Transverse colon (tissue), 4 donors: Measurements from ENCODE around the gene SIK3. TPM values are rescaled to one million over a fixed set of nuclear protein-coding genes. Genes with fewer than 3 reads are reported as not detected.
A peak's percentile ranks its signal among the peaks of the same experiment; 100 is the strongest.

Source experiments
- DNase-seq: peaks from one replicate; pipeline ENCODE4 v3.0.0-alpha.2; 2019
- H3K27ac ChIP-seq, 4 donors: fragments of 200-600 bp; sonication (generic); 2 replicates each; pipeline ENCODE4 v1.5.1; 2016 to 2018; ENCODE audit warnings: inconsistent platforms in 4 of 4
- H3K27me3 ChIP-seq: fragments of 200-600 bp; sonication (generic); 2 replicates; pipeline ENCODE4 v1.5.1; 2017; ENCODE audit warnings: inconsistent platforms
- H3K36me3 ChIP-seq, 4 donors: fragments of 200-600 bp; sonication (generic); 2 replicates each; pipeline ENCODE4 v1.5.1; 2017 to 2019; ENCODE audit warnings: inconsistent platforms in 4 of 4
- H3K4me1 ChIP-seq, 4 donors: fragments of 200-600 bp; sonication (generic); 2 replicates each; pipeline ENCODE4 v1.5.1; 2017 to 2020; ENCODE audit warnings: inconsistent platforms in 4 of 4
- H3K4me3 ChIP-seq, 4 donors: fragments of 200-600 bp; sonication (generic); 1 replicate in 1 of 4; 2 replicates in 3 of 4; pipeline versions ENCODE4 v1.5.1 to v1.6.1; 2017 to 2019; ENCODE audit warnings: inconsistent platforms in 4 of 4
- H3K9me3 ChIP-seq, 2 donors: fragments of 200-600 bp; sonication (generic); 2 replicates each; pipeline ENCODE4 v1.5.1; 2017 to 2019; ENCODE audit warnings: inconsistent platforms in 2 of 2
- EP300 ChIP-seq: sonication (generic); formaldehyde crosslinking; IDR thresholded peaks from one replicate; pipeline ENCODE4 v1.6.1; 2017; ENCODE audit warnings: antibody characterized with exemption, low read depth
- POLR2A ChIP-seq: fragments of 450-650 bp; IDR thresholded peaks from one replicate; pipeline ENCODE4 v1.6.1; 2016; ENCODE audit warnings: antibody characterized with exemption, mild to moderate bottlenecking, moderate library complexity
- POLR2AphosphoS5 ChIP-seq, 3 donors: sonication (generic); formaldehyde crosslinking; IDR thresholded peaks; one replicate each; pipeline ENCODE4 v1.6.1; 2016; ENCODE audit warnings: antibody characterized with exemption in 3 of 3
- WGBS, 2 donors: methylation state at CpG; one replicate each; pipeline ENCODE4 v1.1.5; 2018; ENCODE audit warnings: low coverage in 1 of 2; 5-methylcytosine and 5-hydroxymethylcytosine counted together
- in situ Hi-C, 4 donors: fragments of 200-750 bp; cut with MboI; loops; one replicate each; pipeline versions ENCODE4 v1.15.0 to v1.15.1; 2017; ENCODE audit warnings: low sequenced_read_pairs in 3 of 4, low pct_ligation_motif_present in 1 of 4, low pct_unique_long_range_greater_than_20kb in 1 of 4
- intact Hi-C: fragments of 100-400 bp; cut with DNase I; formaldehyde crosslinking; loops from one replicate; pipeline ENCODE4 v1.15.1; 2023; ENCODE audit warnings: low total_unique reads
- total RNA-seq, 4 donors: library from RNA; depleted of rRNA; stranded (reverse); fragments of >200 nt; gene quantifications; one replicate each; pipeline ENCODE4 v1.1.0, GENCODE V29; 2016
- TF ChIP-seq, protein P1 (sequence below), 5 experiments: fragments of 200-600 bp in 3 of 5; fragments of 450-650 bp in 2 of 5; sonication (generic) in 3 of 5; IDR thresholded peaks; 1 replicate in 2 of 5; 2 replicates in 3 of 5; pipeline ENCODE4 v1.5.1; 2016 to 2017; ENCODE audit warnings: antibody characterized with exemption in 5 of 5, inconsistent platforms in 3 of 5, mild to moderate bottlenecking in 2 of 5, moderate library complexity in 1 of 5

SIK3 gene
- total RNA-seq, 4 donors from 2014 or later: 35.6 to 68.6 (median 38.9) TPM

- 79 to 95% methylated on average over 3 of the region's 3 CpGs for WGBS, 2 donors
- Histone ChIP-seq H3K4me3 (no peak overlapping the region), H3K4me1 (no peaks in the 10 kb centered on the region), H3K27ac (no peak overlapping the region), H3K9me3 (peaks cover 0 to 5% of the 10 kb centered on the region in 2 donors), H3K27me3 (no peaks in the 10 kb centered on the region), H3K36me3 (peaks cover 0 to 7% (median 0%) of the 10 kb centered on the region in 4 donors)
- in situ Hi-C loops: no loop called here
- no peak for DNase-seq
- intact Hi-C loops: no loop called here
- TF ChIP-seq POLR2AphosphoS5 (IDR thresholded peaks at IDR 0.05) (no peak), EP300 (no peak), POLR2A (no peak)
- TF ChIP-seq, protein P1, sequence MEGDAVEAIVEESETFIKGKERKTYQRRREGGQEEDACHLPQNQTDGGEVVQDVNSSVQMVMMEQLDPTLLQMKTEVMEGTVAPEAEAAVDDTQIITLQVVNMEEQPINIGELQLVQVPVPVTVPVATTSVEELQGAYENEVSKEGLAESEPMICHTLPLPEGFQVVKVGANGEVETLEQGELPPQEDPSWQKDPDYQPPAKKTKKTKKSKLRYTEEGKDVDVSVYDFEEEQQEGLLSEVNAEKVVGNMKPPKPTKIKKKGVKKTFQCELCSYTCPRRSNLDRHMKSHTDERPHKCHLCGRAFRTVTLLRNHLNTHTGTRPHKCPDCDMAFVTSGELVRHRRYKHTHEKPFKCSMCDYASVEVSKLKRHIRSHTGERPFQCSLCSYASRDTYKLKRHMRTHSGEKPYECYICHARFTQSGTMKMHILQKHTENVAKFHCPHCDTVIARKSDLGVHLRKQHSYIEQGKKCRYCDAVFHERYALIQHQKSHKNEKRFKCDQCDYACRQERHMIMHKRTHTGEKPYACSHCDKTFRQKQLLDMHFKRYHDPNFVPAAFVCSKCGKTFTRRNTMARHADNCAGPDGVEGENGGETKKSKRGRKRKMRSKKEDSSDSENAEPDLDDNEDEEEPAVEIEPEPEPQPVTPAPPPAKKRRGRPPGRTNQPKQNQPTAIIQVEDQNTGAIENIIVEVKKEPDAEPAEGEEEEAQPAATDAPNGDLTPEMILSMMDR (IDR thresholded peaks at IDR 0.05): no peak
Measured at GRCh38 chr11:116901211-116901610, 197.0 kb downstream of the SIK3 start.

GRCh38 chr11:116896211-116896610 lies 202.0 kb downstream of the SIK3 start:
- DNase-seq: no peak
- Histone ChIP-seq H3K4me3 (no peak overlapping the region), H3K36me3 (peaks cover 0 to 11% (median 3%) of the 10 kb centered on the region in 4 donors), H3K27me3 (no peaks in the 10 kb centered on the region), H3K9me3 (peaks cover 0 to 5% of the 10 kb centered on the region in 2 donors), H3K4me1 (no peaks in the 10 kb centered on the region), H3K27ac (no peak overlapping the region)
- TF ChIP-seq EP300: no peak
- TF ChIP-seq POLR2AphosphoS5 (IDR thresholded peaks at IDR 0.05): no peak
- TF ChIP-seq, protein P1 (IDR thresholded peaks at IDR 0.05): no peak
- TF ChIP-seq POLR2A: no peak
- WGBS, 2 donors: 80 to 93% methylated on average over 1 to 8 of the region's 8 CpGs
- in situ Hi-C loops (no loop called here), intact Hi-C loops (no loop called here)

DNA sequence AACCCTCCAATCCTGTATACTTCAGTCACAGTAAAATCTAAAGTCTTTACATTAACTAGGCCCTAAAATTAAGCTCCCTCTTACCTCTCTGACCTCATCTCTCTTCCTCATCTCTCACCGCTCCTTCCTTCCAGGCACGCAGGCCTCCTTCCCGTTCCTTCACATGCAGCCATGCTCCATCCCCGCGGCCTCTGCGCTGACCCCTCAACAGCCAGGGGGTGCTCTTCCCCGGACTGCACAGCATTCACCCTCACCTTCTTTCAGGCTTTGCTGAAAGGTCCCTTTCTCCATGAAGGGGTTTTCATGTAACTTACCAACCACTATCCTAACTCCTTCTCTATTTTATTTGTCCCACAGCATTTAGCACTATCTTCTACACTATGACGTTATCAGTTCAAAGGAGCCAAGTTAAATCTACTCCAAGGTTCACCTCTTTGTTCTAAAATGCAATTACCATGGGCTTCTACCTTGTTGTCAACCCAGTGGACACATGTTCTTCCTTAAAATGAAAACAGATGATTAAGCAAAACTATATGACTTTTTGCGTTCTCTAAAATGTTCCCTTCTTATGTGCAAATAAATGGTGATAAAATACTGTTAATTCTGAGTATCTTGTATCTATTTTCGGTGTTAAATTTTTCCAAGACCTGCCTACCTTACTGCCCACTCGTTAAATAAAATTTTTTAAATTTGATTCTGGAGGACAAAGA lies 203.0 kb downstream of the SIK3 start:
- in situ Hi-C loops (no loop called here), intact Hi-C loops (no loop called here)
- Histone ChIP-seq H3K27ac (no peak overlapping the region), H3K36me3 (peaks cover 0 to 11% (median 3%) of the 10 kb centered on the region in 4 donors), H3K4me1 (peaks cover 0 to under 1% (median 0%) of the 10 kb centered on the region in 4 donors), H3K9me3 (peaks cover 0 to 5% of the 10 kb centered on the region in 2 donors), H3K27me3 (no peaks in the 10 kb centered on the region), H3K4me3 (no peak overlapping the region)
- TF ChIP-seq POLR2A (no peak), POLR2AphosphoS5 (IDR thresholded peaks at IDR 0.05) (no peak)
- TF ChIP-seq, protein P1 (IDR thresholded peaks at IDR 0.05): peak in 1 of 5 experiments; percentile 19
- peak; percentile 15 for DNase-seq
- 69 to 80% methylated on average over 11 of the region's 11 CpGs for WGBS, 2 donors

DNA sequence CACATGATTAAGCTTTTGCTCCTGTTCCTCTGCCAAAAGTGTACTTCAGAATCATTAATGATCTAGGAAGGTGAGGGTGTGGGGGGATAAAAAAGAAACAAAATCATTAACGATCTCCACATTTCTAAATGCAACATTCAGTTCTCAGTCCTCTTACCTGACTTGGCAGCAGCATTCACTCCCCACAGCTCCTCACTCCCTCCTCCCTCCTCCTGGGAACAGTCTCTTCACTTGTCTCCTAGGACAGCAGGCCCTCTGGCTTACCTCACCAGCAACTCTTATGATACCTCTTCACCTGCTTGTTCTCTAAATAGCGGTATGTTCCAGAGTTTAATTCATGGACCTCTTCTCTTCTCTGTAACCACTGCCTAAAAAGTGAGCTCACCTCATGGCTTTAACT lies 204.3 kb downstream of the SIK3 start:
- no peaks in the 10 kb centered on the region for H3K27me3 ChIP-seq
- in situ Hi-C loops: no loop called here
- TF ChIP-seq POLR2AphosphoS5 (IDR thresholded peaks at IDR 0.05) (no peak), POLR2A (no peak), EP300 (no peak)
- TF ChIP-seq, protein P1 (IDR thresholded peaks at IDR 0.05): no peak
- WGBS, 2 donors: 71 to 88% methylated on average over 2 of the region's 2 CpGs
- intact Hi-C loops: no loop called here
- no peak for DNase-seq
- H3K9me3 ChIP-seq: no peaks in the 10 kb centered on the region
- H3K27ac ChIP-seq: no peak overlapping the region
- peaks cover 0 to 10% (median under 1%) of the 10 kb centered on the region in 4 donors for H3K4me1 ChIP-seq
- no peak overlapping the region for H3K4me3 ChIP-seq
- H3K36me3 ChIP-seq: peaks cover 0 to 11% (median 3%) of the 10 kb centered on the region in 4 donors
